H1 (cell line): ENCODE measurements around the gene ASAP2.

Experiments
- ATF2 ChIP-seq: IDR thresholded peaks from 2 replicates; pipeline ENCODE4 v1.6.1; 2012; ENCODE audit warnings: low read length, inconsistent platforms
- BACH1 ChIP-seq: IDR thresholded peaks from 2 replicates; pipeline ENCODE4 v1.6.1; 2012; ENCODE audit warnings: low read length, improper control_type of control experiment
- CTCF ChIP-seq, 3 experiments: IDR thresholded peaks; 1 replicate in 2 of 3; 2 replicates in 1 of 3; pipeline versions ENCODE4 v1.5.1 to v1.6.1; 2011; ENCODE audit warnings: low read length in 3 of 3, mild to moderate bottlenecking in 3 of 3, inconsistent platforms in 2 of 3, low read depth in 1 of 3, moderate library complexity in 1 of 3; ENCODE audit not compliant: insufficient read depth in 1 of 3; ENCODE audit errors: control extremely low read depth in 1 of 3
- EGR1 ChIP-seq: IDR thresholded peaks from 2 replicates; pipeline ENCODE4 v1.6.1; 2011; ENCODE audit warnings: low read depth, low read length, borderline replicate concordance
- EP300 ChIP-seq, 2 experiments: IDR thresholded peaks; 1 replicate in 1 of 2; 2 replicates in 1 of 2; pipeline ENCODE4 v1.6.1; 2011 to 2012; ENCODE audit warnings: low read depth in 2 of 2, low read length in 2 of 2, mild to moderate bottlenecking in 2 of 2, borderline replicate concordance in 1 of 2, inconsistent platforms in 1 of 2, moderate library complexity in 1 of 2
- MAX ChIP-seq: IDR thresholded peaks from 2 replicates; pipeline ENCODE4 v1.6.1; 2012; ENCODE audit warnings: inconsistent platforms
- NRF1 ChIP-seq: IDR thresholded peaks from 2 replicates; pipeline ENCODE4 v1.6.1; 2011; ENCODE audit warnings: mild to moderate bottlenecking, low read depth, low read length, improper control_type of control experiment
- POLR2A ChIP-seq, 2 experiments: IDR thresholded peaks; 1 replicate in 1 of 2; 2 replicates in 1 of 2; pipeline ENCODE4 v1.6.1; 2011; ENCODE audit warnings: low read depth in 2 of 2, low read length in 2 of 2, mild to moderate bottlenecking in 2 of 2; ENCODE audit errors: control extremely low read depth in 1 of 2
- POLR2AphosphoS5 ChIP-seq: IDR thresholded peaks from 2 replicates; pipeline ENCODE4 v1.6.1; 2011; ENCODE audit warnings: low read depth, low read length
- RFX5 ChIP-seq: IDR thresholded peaks from 2 replicates; pipeline ENCODE4 v1.6.1; 2011; ENCODE audit warnings: low read depth, low read length, improper control_type of control experiment, borderline replicate concordance
- SIN3A ChIP-seq, 2 experiments: IDR thresholded peaks in 1 of 2; conservative IDR thresholded peaks in 1 of 2; 2 replicates each; pipeline ENCODE4 v1.6.1; 2011 to 2012; ENCODE audit warnings: low read length in 2 of 2, improper control_type of control experiment in 1 of 2, low read depth in 1 of 2, mild to moderate bottlenecking in 1 of 2
- TAF1 ChIP-seq: IDR thresholded peaks from 2 replicates; pipeline ENCODE4 v1.6.1; 2011; ENCODE audit warnings: mild to moderate bottlenecking, low read depth, low read length
- USF2 ChIP-seq: IDR thresholded peaks from 2 replicates; pipeline ENCODE4 v1.6.1; 2011; ENCODE audit warnings: low read length, improper control_type of control experiment
- ZNF274 ChIP-seq: IDR thresholded peaks from 2 replicates; pipeline ENCODE4 v1.7.0; 2012; ENCODE audit warnings: low read length, borderline replicate concordance; ENCODE audit errors: extremely low read depth

GRCh38 chr2:9232166-9232479 lies 25.5 kb downstream of the ASAP2 start:
- TF ChIP-seq ZNF274 (no peak), CTCF (IDR thresholded peaks at IDR 0.05; ENCODE audit: control extremely low read depth in 1 of 3, insufficient read depth in 1 of 3, low read depth in 1 of 3, low read length in 3 of 3) (no peak), MAX (no peak), ATF2 (no peak), NRF1 (no peak), BACH1 (no peak), EGR1 (no peak), TAF1 (no peak), RFX5 (no peak), POLR2A (IDR thresholded peaks at IDR 0.05; ENCODE audit: control extremely low read depth in 1 of 2, low read depth in 2 of 2, low read length in 2 of 2) (no peak), SIN3A (conservative IDR thresholded peaks at IDR 0.05 in 1 of 2, IDR thresholded peaks at IDR 0.05 in 1 of 2; ENCODE audit: low read depth in 1 of 2, low read length in 2 of 2) (no peak), EP300 (IDR thresholded peaks at IDR 0.05; ENCODE audit: borderline replicate concordance in 1 of 2, low read depth in 2 of 2, low read length in 2 of 2) (no peak), POLR2AphosphoS5 (no peak), USF2 (no peak)
